Fibroblast of skin of back (primary cell): ENCODE measurements around the gene EVPL.

ENCODE experiments used
- DNase-seq: peaks from one replicate; pipeline ENCODE4 v3.0.0-alpha.2; 2013

The EVPL gene

DNA sequence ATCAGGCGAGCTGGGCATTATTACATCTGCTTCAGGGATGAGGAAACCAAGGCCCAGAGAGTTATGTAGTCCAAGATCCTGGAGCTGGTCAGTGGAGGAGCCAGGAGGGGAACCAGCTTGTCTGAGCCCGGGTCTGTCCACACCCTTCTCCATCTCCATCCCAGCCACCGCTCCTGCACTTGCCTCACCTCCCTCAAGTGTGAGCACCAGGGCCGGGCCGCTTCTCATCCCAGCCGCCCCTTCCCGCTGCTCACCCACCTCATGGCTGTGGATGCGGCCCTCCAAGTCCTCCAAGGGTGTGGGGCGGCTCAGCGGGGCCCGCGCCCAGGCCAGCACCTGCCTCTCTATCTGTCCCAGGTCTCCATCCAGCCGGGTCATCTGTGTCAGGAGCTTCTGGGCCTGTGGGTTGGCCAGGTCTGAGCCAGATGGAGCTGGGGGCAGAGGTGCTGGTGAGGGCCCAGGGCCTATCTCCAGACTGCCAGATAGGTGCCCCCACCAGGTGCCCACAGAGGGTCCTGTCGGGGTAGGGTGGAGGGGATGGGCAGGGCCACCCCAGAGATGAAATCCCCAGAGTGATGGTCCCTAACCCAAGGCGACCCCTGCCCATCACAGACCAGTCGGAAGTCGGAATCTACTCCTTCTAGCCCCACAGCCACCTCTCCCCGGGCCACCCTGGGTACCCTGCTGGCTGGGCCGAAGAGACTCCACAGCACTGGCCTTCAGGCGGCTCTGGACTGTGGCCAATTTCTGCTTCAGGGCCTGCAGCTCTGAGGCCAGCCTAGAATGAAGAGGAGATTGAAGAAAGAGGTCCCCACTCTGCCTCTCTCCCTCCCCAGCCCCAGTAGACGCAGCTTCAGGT, 9.4 kb downstream of the EVPL start:
- DNase-seq, result no peak

DNA sequence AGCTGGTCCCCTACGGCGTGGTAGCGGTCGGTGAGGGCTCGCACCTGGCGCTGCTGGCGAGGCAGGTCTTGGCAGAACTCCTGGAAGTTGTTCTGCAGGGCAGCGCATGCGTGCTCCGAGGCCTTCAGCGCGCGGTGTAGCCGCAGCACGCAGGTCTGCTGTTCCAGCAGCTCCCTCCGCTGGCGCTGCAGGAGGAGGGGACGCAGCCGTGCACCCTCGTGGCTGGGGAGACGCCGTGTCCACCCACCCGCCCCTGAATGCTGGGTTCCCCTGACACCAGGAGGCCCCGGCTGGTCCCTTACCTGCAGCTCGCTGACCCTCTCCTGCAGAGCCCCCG, 12.2 kb downstream of the EVPL start:
- DNase-seq, result no peak

DNA sequence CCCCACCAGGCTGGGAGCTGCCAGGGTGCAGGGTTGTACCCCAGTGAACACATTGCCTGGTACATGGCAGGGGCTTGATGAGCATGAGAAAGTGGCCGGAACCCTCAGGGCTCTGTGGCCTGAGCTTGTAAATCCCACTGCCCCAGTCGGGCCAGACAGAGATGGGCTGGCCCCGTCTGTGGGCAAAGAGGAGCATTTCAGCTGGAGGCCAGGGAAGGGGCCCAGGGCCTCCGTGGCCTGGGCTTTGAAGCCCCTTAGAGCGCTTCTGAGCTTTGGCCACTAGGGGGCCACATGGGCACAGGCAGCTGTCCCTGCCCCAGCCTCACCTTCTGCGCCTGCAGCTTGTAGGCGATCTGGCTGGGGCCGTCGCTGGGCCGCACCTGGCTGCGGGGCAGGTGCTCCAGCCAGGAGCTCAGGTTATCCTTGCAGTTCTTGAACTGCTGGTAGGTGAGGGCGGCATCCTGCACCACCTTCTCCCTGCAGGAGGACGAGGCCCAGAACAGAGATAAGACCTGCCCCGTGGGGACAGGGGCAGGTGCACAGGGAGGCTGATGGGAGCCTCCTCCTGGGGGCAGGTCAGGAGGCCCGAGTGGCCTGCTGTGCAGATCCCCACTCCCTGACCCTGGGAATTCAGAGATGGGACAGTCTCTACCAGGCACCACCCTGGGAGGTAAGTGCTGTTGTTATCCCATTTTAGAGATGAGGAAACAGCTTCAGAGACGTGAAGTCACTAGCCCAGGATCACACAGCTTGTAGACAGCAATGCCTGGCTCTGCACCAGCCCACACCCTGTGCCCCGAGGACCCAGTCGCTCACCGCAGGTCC, 12.8 kb downstream of the EVPL start:
- DNase-seq, result peak; percentile 64

DNA sequence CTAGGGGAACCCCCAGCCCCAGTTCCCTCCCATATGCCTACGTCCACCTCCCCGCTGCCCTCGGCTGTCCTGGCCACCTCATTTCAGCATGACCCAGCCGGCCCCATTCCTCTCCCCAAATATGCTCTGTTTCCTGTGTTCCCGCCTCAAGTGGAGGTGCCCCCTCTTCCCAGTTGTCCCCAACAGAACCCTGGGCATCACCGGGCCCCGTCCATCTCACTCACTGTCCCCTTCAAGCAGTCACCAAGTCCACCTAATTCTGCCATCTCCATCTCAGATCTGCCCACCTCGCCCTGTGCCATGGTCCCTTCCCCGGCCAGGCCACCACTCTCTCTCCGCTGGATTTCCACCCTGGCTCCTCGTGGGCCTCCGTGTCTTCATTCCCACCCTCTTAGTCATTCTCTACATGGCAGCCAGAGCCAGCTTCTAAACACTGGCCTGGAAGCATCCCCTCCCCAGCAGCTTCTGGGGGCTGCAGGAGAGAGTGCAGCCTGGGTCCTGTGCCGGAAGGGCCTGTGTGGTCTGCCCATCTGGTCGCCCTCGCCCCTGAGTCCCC, 13.7 kb downstream of the EVPL start:
- DNase-seq, result no peak

DNA sequence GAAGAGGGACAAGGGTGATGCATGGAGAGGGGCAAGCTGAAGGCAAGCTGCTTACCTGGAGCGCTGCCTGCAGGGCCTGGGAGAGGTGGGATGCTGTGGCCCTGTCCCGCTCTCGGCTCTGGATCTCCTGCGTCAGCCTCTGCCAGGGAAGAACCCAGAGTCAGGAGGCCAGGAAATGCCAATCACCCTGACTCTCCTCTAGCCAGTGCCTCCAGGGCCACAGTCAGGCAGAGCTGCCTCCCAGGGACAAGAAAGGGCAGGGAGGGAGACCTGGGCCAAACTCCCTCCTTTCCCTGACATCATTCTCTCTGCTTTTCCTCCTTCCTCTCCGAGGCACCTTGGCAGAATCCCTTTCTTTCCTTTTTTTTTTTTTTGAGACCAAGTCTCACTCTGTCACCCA, 15.2 kb downstream of the EVPL start:
- no peak for DNase-seq

DNA sequence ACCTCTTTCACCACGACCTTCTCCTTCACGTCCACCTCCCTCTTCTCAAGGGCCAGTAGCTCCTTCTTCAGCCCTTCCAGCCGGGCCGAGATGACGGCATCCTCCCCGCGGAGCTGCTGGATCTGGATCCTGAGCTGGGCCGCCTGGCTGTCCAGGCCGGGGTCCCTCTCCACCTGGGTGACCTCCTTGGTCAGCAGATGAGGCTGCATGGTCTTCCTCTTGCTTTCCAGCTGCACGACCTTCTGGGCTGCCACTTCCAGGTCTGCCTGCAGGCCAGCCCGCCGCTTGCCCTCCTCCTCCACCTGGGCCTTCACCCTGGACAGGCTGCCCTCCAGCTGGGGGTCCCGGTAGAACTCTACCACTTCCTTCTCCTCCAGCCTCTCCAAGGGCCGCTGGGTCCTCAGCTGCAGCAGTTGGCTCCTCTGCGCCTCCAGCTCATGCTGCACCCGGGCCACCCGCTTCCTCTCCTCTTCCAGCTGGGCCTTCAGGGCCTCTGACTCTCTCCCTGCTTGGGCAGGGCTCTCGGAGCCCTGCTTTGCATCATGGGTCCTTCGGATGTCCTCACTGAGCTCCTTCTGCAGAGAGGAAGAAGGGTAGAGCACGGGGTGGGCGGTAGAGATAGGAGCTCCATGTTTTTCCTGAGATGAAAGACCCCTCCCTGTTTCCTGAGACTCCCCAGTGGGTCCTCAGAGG, 17.0 kb downstream of the EVPL start:
- no peak for DNase-seq

DNA sequence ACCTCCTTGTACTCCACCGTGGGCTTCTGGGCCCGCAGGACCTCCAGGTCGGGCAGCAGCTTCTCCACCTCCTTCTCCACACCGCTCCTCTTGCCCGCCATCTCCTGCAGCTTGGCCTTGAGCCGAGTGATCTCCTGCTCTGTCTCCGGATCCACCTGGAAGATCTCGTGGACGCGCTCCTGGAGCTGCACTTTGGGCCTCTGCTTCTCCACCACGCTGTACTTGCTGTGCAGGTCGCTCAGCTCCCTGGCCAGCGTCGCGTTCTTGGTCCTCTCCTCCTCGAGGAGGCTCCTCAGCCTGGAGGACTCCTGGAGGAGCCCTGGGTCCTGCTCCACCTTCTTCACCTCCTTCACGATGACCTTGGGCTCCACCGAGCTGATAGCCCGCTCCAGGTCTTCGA, 17.7 kb downstream of the EVPL start:
- DNase-seq, result no peak

DNA sequence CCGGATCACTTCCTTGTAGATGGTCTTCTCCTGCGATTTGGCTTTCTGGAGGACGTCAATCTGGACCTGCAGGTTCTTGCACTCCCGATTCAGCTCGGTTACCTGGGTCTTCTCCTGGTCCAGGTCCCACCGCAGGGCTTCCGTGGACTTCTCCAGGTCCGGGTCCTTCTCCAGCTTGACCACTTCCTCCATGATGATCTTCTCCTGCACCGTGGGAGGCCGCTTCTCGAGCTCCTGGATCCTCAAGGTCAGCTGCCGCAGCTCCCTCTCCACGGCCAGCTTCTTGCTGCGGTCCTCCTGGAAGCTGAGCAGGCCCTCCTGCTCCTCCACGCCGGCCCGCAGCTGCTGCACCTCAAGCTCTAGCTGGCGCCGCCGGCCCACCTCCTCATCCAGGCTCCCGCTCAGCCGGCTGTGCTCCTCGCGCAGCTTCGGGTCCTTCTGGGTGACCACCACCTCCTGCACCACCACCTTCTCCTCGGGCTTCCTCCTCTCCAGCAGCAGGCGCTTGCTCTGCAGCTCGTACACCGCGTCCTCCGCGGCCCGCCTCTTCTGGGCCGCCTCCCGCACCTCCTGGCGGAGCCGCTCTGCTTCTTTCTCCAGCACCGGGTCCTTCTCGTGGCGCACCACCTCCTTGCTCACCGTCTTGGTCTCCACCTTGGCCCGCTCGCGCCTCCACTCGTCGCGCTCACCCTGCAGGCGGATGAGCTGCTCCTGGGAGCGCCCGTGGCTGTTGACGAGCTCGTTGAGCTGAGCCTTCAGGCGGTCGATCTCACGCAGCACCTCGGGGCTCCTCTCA, 18.3 kb downstream of the EVPL start:
- DNase-seq, result no peak

DNA sequence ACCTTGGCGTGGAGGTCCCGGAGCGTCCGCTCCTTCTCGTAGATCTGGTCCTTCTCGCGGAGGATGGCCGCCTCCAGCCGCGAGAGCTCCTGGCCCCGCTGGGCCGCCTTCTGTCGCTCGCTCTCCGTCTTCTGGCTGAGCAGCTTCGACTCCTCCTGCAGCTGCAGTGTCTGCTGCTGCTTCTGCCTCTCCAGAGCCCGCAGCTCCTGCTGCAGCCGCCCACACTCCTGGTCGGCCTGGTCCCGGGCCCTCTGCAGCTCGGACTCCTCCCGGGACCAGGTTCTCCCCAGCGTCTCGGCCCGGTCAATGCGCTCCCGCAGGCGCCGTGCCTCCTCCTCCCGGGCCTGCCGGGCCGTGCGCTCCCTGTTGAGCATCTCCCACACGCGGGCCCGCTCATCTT, 18.9 kb downstream of the EVPL start:
- DNase-seq, result no peak

DNA sequence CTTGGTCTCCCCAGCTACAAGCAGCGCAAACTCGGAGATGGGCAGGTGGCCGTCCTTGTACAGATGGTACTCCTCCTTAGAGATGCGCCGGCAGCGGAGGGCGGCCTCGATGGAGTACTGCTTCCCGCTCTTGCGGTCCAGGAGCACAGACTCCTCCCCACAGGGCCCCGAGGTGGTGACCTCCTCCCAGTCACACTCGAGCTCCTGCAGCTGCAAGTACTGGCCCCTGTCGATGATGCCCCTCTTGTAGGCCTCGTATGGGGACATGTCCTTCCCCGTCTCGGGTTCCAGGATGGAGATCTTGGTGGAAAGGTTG, 19.3 kb downstream of the EVPL start:
- no peak for DNase-seq

DNA sequence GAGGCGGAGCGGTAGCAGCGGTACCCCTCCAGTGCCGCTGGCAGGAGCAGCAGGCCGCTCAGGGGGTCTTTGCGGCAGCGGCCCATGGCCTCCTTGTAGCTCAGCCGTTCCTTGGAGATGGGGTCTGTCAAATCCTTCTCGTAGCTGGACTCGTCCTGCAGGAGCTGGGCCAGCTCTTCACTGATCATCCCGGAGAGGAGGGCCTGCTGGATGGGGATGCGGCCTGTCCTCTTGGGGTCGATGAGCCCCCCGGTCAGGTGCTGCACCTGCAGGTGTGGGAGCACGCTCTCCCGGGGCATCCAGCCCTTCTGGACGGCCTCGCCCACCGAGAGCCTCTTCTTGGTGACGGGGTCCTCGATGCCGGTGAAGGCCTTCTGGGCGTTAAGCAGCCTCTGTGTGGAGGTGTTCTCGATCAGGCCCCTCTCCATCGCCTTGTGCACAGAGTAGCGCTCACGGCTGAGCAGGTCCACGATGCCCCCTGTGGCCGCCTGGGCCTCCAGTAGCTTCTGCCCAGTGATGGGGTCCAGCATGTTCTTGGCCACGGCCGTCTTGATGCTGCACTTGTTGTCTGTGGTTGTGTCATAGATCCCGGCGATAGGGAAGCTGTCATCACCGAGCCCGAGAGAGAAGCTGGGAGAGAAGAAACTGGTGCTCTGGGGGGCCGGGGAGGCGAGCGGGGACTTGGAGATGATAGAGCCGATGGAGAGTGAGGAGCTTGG, 19.8 kb downstream of the EVPL start:
- no peak for DNase-seq

DNA sequence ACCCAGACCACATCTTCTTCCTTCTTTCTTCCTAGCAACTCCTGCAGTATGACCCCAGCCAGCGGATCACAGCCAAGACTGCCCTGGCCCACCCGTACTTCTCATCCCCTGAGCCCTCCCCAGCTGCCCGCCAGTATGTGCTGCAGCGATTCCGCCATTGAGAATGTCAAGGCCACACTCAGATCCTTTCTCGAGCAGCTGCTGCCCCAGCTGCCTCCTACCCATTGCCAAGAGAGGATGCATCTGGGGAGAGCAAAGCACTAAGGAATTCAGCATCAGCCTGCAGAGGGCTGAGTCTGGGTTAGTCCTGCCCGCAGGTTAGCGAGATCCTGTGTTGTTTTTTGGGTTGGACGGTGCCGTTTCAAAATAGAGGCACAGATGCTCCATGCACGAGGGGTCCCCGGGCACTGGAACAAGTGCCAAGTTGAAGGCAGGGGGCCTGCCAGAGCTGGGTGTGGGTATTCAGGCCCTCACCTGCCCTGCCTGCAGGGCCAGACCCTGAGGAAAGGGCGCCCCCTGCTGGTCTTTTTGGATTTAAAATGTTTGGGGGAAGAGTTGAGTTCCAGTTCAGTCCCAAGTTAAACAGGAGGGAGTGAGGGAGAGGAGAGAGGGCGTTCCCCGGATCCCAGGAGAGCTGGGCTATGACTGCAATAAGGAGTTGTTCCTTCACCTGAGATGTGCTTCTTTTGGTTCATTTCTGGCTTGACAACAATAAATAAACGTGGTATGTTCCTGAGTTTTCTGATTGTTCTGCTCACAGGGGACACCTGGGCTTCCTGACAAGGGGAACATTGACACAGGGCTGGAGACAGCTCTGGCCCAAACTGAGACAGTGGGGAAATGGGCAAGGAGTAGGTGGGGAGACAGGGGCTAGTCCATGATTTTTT, 21.6 kb downstream of the EVPL start:
- DNase-seq, result peak; percentile 59

DNA sequence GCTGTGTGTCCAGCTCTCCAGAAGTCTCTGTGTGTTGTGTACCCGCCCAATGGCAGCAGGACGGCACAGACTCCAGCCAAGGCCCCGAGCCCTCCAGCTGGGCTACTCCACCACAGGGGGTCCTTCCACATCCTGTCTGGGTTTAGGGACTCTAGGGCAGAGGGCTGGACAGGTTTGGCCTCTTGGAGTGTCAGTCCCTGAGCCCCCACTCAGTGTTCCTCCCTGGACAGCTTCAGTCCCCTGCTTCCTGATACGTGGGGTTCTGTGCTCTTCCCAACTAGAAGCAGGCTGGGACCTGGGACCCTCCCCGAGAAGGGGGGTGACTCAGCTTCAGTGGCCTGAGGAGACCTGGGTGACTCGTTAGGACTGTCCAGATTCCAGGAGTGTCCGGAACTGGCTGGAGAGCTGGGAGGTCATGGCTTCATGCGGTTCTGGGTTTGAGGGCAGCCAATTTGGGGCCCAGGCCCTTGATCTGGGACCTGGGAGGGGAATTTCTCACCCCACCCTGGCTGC, 22.3 kb downstream of the EVPL start:
- no peak for DNase-seq

DNA sequence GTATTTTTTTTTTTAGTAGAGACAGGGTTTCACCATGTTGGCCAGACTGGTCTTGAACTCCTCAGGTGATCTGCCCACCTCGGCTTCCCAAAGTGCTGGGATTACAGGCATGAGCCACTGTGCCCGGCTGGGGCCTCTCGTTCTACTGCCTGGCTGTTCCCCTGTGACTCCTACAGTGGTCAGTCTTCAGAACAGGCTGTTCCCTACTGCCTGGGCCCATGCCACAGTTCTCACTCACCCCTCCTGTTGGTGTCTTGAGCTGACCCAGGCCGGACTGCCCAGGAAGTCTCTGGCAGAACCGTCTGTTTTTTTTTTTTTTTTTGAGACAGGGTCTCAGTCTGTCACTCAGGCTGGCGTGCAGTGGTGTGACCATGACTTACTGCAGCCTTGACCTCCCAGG, 23.2 kb downstream of the EVPL start:
- DNase-seq, result no peak

DNA sequence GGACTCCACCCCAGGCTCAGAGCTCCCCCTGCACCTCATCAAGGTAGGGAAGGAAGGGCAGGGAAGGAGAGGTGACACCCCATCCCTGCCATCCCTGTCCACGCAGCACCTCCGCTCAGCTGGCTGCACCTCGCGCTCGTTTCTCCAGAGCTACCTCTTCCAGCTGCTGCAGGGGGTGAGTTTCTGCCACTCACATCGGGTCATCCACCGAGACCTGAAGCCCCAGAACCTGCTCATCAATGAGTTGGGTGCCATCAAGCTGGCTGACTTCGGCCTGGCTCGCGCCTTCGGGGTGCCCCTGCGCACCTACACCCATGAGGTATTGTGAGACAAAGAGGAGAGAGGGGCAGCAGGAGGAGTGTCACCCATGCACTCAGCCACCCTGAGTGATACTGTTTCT, 25.0 kb downstream of the EVPL start:
- no peak for DNase-seq

DNA sequence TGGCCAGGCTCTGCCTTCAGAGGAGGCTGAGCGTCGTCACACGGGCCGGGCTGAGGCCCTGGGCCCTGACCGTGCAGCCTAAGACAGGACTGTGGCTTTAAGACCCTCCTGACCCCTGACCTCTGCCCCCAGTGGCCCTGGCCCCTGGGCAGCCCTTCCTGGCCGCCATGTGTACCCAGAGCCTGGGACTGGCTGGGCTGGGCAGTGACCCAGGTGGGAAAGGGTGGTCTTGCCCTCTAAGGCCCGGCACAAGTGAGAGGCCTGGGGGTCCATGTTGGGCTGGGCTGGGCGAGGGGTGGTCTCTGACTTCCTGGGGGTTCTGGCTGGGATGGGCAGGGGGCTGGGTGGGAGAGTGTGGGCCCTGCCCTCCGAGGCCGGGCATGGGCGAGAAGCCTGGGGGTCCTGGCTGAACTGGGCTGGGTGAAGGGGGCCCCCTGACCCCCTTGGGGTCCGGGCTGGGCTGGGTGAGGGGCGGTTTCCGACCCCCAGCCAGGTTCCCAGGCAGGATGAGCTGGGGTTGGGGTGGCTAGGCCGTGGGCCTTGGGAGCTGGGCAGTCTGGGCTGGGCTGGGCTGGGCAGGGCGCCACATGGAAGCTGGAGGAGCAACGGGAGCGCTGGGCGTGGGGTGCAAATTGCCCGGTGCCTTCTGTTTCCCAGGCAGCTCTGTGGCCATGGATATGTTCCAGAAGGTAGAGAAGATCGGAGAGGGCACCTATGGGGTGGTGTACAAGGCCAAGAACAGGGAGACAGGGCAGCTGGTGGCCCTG, 26.2 kb downstream of the EVPL start, which contains the start of gene CDK3:
Gene CDK3, plus strand, starts transcription at position 101 of the 767 bp plus-strand sequence. Its CDS starts 571 bp downstream, at position 672.
- DNase-seq, result no peak

DNA sequence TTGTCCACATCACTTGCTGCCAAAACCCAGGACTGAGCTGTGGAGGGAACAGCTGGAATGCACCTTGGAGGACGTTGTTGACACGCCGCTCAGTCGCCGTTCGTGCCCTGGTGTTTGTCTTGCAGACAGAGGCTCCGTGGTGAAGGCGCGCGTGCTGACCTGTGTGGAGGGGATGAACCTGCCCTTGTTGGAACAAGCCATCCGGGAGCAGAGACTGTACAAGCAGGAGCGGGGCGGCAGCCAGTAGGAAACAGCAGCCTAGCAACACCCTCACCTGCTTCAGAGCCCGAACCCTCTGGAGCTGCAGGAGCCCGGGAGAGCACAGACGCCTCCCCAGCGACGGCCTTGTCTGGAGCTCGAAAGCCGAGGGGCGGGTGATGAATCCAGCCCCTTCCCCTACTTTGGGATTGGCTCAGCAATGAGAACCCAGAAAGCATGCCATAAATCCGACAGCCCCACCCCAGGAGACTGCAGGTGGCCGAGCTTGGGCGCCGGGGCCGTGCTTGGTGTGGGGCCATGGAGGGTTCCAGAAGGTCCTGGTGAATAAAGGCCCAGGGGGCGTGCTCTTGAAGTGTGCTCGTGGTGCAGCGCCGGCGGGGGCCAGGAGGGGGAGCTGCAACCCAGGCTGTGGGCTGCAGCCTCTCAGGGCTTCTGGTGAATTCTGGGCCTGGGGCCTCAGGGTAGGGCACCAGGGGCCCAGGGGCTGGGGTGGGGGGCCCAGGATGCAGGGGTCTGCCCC, 26.9 kb downstream of the EVPL start:
- peak; percentile 42 for DNase-seq

DNA sequence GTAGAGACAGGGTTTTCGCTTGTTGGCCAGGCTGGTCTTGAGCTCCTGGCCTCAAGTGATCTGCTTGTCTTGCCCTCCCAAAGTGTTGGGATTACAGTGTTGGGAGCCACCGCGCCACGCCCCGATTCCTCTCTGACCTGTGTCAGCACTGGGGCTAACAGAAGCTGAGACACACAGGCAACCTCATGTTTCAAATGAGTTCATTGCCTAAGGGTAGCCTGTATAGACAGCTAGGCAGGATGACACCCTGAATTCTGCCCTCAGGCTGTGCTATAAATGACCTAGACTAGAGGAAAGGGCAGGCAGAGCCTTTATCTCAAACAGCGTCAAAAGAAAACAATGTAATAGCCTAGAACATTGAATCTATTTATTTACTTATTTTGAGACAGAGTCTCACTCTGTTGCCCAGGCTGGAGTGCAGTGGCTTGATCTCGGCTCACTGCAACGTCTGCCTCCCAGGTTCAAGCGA, 28.7 kb downstream of the EVPL start:
- no peak for DNase-seq
